Measurements from ENCODE around the gene SFRP2.

DNA sequence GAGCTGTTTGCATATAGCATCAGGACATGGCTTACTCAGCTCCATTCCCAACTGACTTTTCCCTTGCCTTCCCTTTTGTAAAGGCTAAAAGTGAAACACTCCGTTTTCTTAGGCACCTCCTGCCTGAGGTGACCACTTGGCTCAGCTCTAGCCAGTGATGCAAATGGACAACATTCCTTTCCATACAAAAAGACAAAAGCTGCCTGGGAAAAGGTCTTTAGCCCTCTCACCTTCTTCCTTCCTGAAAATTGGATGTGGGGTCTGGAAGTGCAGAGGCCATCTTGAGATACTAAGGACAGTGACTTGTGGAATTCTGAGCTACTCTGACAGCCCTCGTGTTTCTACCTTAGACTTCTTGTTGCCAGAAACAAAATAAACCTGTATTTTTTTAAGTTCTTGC, 27.7 kb upstream of the SFRP2 start:
- TF ChIP-seq CTCF (IDR thresholded peaks at IDR 0.05; ENCODE audit: low read depth, low read length) (no peak), MAX (IDR thresholded peaks at IDR 0.05; ENCODE audit: low read depth, low read length) (no peak), POLR2A (IDR thresholded peaks at IDR 0.05; ENCODE audit: extremely low read depth, insufficient read length) (no peak), MYC (IDR thresholded peaks at IDR 0.05; ENCODE audit: low read depth, low read length) (no peak)
